Calu3 (cell line): Measurements from ENCODE around the gene GNA12. TPM values are rescaled to one million over a fixed set of nuclear protein-coding genes. Genes with fewer than 3 reads are reported as not detected.

Source experiments
- BruUV-seq: library from RNA; stranded (reverse); fragments of 400-500 nt; replicated peaks from 2 replicates; lab custom pipeline; 2021; lab: Mats Ljungman, UMichigan
- CTCF ChIA-PET: fragments of 300-600 bp; sonication (Branson Sonifier 250); formaldehyde crosslinking; loops from one replicate; lab custom pipeline; 2022; ENCODE audit warnings: antibody characterized with exemption; lab: Charles Lee
- DNase-seq: peaks from one replicate; pipeline ENCODE4 v3.0.0; 2022
- H3K27ac Mint-ChIP-seq: one replicate; pipeline ENCODE4 v1.8.0; 2022; ENCODE audit warnings: mixed read lengths; ENCODE audit not compliant: unreplicated experiment
- H3K27me3 Mint-ChIP-seq: one replicate; pipeline ENCODE4 v1.8.0; 2022; ENCODE audit warnings: mixed read lengths; ENCODE audit not compliant: unreplicated experiment
- H3K36me3 Mint-ChIP-seq: one replicate; pipeline ENCODE4 v1.8.0; 2022; ENCODE audit warnings: mild to moderate bottlenecking, moderate library complexity, mixed read lengths; ENCODE audit not compliant: insufficient read depth, unreplicated experiment
- H3K4me1 Mint-ChIP-seq: one replicate; pipeline ENCODE4 v1.8.0; 2022; ENCODE audit warnings: mild to moderate bottlenecking, low read depth, mixed read lengths; ENCODE audit not compliant: unreplicated experiment
- H3K4me3 Mint-ChIP-seq: one replicate; pipeline ENCODE4 v1.8.0; 2022; ENCODE audit warnings: mild to moderate bottlenecking, low read depth, moderate library complexity, mixed read lengths; ENCODE audit not compliant: unreplicated experiment
- H3K9me3 Mint-ChIP-seq: one replicate; pipeline ENCODE4 v1.8.0; 2022; ENCODE audit warnings: low read depth, mixed read lengths; ENCODE audit not compliant: unreplicated experiment
- CTCF ChIP-seq: fragments of 200-600 bp; IDR thresholded peaks from one replicate; pipeline ENCODE4 v1.8.0; 2022; ENCODE audit warnings: antibody characterized with exemption; ENCODE audit not compliant: unreplicated experiment
- intact Hi-C: fragments of 100-400 bp; cut with micrococcal nuclease; formaldehyde crosslinking; loops from one replicate; pipeline ENCODE4 v1.10.0; 2022; ENCODE audit not compliant: unreplicated experiment
- total RNA-seq: library from RNA; stranded (reverse); gene quantifications from 2 replicates; pipeline ENCODE4 v1.2.3, GENCODE V29; 2022

GNA12 gene
- total RNA-seq, 1 experiment from 2014 or later: 78.3 TPM

- H3K4me3 Mint-ChIP-seq: peak overlapping the region; percentile 23
- peak; percentile 84 for DNase-seq
- peaks cover 25% of the 10 kb centered on the region for H3K4me1 Mint-ChIP-seq
- no peaks in the 10 kb centered on the region for H3K27me3 Mint-ChIP-seq
- peaks cover 24% of the 10 kb centered on the region for H3K36me3 Mint-ChIP-seq
- CTCF ChIA-PET: interaction anchor here (0.6 to 1.0 kb wide), 5 partner anchors 9 to 26 kb away, joined by 3 to 6 read pairs (median 4); no protein-coding TSS in a partner anchor
- intact Hi-C loops: no loop called here
- no TSS peak for BruUV-seq
- peak overlapping the region; percentile 40 for H3K27ac Mint-ChIP-seq
- H3K9me3 Mint-ChIP-seq: peaks cover 4% of the 10 kb centered on the region
- TF ChIP-seq CTCF: no peak
Observed at GRCh38 chr7:2732959-2733584, 111.0 kb downstream of the GNA12 start.

GRCh38 chr7:2732388-2732787 lies 111.7 kb downstream of the GNA12 start:
- intact Hi-C loops: no loop called here
- Mint-ChIP-seq H3K36me3 (peaks cover 28% of the 10 kb centered on the region), H3K9me3 (peaks cover 4% of the 10 kb centered on the region), H3K27ac (no peak overlapping the region), H3K4me1 (peaks cover 25% of the 10 kb centered on the region), H3K4me3 (no peak overlapping the region), H3K27me3 (no peaks in the 10 kb centered on the region)
- TF ChIP-seq CTCF: no peak
- CTCF ChIA-PET: no interaction called here
- BruUV-seq: no TSS peak
- DNase-seq: no peak

- intact Hi-C loops: no loop called here
- CTCF ChIA-PET: no interaction called here
- Mint-ChIP-seq H3K36me3 (peaks cover 39% of the 10 kb centered on the region), H3K4me3 (no peak overlapping the region), H3K4me1 (peaks cover 25% of the 10 kb centered on the region), H3K27ac (no peak overlapping the region), H3K9me3 (peaks cover 4% of the 10 kb centered on the region), H3K27me3 (no peaks in the 10 kb centered on the region)
- TF ChIP-seq CTCF: no peak
- no peak for DNase-seq
- BruUV-seq: no TSS peak
Observed at GRCh38 chr7:2730846-2731770, 113.0 kb downstream of the GNA12 start.

- intact Hi-C loops: no loop called here
- no peak overlapping the region for H3K27ac Mint-ChIP-seq
Observed at GRCh38 chr7:2729893-2730716, 114.0 kb downstream of the GNA12 start.

More at GRCh38 chr7:2729893-2730716, 114.0 kb downstream of the GNA12 start:
- no peak for TF ChIP-seq CTCF
- peaks cover 4% of the 10 kb centered on the region for H3K9me3 Mint-ChIP-seq
- CTCF ChIA-PET: no interaction called here
- no peaks in the 10 kb centered on the region for H3K27me3 Mint-ChIP-seq
- TSS peak; percentile 20 for BruUV-seq
- H3K4me3 Mint-ChIP-seq: no peak overlapping the region
- H3K4me1 Mint-ChIP-seq: peaks cover 25% of the 10 kb centered on the region
- H3K36me3 Mint-ChIP-seq: peaks cover 46% of the 10 kb centered on the region
- no peak for DNase-seq
